ENCODE results near the gene ARID3B.
"Not testable (repeated sequence)": the region's sequence is repeated elsewhere in the genome, so short reads cannot be mapped to it uniquely, and the experiment has no call there.

Gene ARID3B

DNA sequence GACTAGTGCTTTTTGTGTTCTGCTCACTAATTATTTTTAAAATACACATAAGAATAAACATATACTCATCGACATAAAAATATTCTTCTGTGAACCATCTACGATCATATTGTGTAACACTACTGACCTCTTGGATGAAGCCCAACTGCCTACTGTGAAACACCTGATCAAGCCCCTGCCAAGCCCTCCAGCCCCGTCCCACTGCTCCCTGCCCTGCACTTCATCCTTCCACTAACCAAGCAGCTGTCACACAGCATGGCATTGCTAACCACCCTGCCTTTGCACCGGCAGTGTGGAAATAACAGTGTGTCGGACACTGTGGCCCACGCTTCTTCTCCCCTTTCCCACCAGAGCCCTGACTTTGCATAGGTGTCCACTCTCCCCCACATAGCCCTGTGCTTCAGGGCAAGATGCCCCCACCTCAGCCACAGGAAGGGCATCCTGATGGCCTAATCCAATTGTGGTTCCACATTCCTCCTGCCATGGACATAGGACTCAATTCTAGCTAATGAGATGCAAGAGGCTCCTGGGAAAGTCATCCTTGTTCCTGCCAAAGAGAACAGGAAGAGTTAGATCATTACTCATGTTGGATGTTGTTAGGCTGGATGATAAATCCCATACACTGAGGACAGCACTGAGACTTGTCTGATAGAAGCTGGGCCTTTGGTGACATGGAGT is 35.0 kb upstream of the ARID3B start:
- Histone ChIP-seq H2AFZ (ENCODE audit: low read depth) (no peak overlapping the region), H3K4me1 (ENCODE audit: low read depth, poor library complexity, severe bottlenecking) (peaks cover 3% of the 10 kb centered on the region), H3K4me3 (IDR thresholded peaks at IDR 0.05; ENCODE audit: insufficient read depth, low read depth, low read length) (no peak overlapping the region), H3K27ac (no peak overlapping the region), H3K36me3 (ENCODE audit: insufficient read depth) (no peaks in the 10 kb centered on the region), H3K4me2 (no peak overlapping the region), H3K79me2 (ENCODE audit: insufficient read depth, low read depth) (no peaks in the 10 kb centered on the region), H3K27me3 (ENCODE audit: insufficient read depth, low read depth) (no peaks in the 10 kb centered on the region), H3K9ac (no peak overlapping the region), H4K20me1 (ENCODE audit: insufficient read depth) (no peaks in the 10 kb centered on the region)
- TF ChIP-seq, protein P1, sequence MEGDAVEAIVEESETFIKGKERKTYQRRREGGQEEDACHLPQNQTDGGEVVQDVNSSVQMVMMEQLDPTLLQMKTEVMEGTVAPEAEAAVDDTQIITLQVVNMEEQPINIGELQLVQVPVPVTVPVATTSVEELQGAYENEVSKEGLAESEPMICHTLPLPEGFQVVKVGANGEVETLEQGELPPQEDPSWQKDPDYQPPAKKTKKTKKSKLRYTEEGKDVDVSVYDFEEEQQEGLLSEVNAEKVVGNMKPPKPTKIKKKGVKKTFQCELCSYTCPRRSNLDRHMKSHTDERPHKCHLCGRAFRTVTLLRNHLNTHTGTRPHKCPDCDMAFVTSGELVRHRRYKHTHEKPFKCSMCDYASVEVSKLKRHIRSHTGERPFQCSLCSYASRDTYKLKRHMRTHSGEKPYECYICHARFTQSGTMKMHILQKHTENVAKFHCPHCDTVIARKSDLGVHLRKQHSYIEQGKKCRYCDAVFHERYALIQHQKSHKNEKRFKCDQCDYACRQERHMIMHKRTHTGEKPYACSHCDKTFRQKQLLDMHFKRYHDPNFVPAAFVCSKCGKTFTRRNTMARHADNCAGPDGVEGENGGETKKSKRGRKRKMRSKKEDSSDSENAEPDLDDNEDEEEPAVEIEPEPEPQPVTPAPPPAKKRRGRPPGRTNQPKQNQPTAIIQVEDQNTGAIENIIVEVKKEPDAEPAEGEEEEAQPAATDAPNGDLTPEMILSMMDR (conservative IDR thresholded peaks at IDR 0.05; ENCODE audit: low read depth, low read length): no peak

DNA sequence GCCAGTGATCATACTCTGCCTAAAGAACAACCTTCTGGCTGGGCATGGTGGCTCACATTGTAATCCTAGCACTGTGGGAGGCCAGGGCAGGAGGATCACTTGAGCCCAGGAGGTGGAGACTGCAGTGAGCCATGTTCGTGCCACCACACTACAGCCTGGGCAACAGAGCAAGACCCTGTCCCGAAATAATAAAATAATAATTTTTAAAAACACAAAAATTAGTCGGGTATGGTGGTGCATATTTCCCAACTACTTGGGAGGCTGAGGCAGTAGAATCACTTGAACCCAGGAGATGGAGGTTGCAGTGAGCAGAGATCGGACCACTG is 34.5 kb upstream of the ARID3B start:
- H3K36me3 ChIP-seq (ENCODE audit: insufficient read depth): no peaks in the 10 kb centered on the region

DNA sequence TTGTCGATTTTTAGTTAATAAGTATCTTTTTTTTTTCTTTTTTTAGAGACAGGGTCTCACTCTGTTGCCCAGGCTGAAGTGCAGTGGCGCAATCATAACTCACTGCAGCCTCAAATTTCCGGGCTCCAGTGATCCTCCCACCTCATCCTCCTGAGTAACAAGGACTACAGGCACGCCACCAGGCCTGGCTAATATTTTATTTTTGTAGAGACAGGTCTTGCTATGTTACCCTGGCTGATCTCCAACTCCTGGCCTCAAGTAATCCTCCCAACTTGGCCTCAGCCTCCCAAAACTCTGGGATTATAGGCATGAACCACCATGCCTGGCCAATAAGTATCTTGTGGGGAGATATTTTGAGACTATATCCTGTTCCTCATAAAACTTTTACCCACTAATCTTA is 29.4 kb upstream of the ARID3B start:
- Histone ChIP-seq H3K4me1 (ENCODE audit: low read depth, poor library complexity, severe bottlenecking) (peaks cover 23% of the 10 kb centered on the region), H3K4me2 (peak overlapping the region; percentile 47; the same call in 1 of the 2 replicates), H3K27ac (peak overlapping the region; percentile 37; the same call in 1 of the 2 replicates), H4K20me1 (ENCODE audit: insufficient read depth) (no peaks in the 10 kb centered on the region), H3K79me2 (ENCODE audit: insufficient read depth, low read depth) (no peaks in the 10 kb centered on the region), H3K4me3 (IDR thresholded peaks at IDR 0.05; ENCODE audit: insufficient read depth, low read depth, low read length) (no peak overlapping the region), H3K9ac (no peak overlapping the region), H2AFZ (ENCODE audit: low read depth) (peak overlapping the region; percentile 46; the same call in 1 of the 2 replicates), H3K36me3 (ENCODE audit: insufficient read depth) (no peaks in the 10 kb centered on the region), H3K27me3 (ENCODE audit: insufficient read depth, low read depth) (no peaks in the 10 kb centered on the region)
- TF ChIP-seq, protein P1 (conservative IDR thresholded peaks at IDR 0.05; ENCODE audit: low read depth, low read length): no peak

More for the DNA sequence above, 34.5 kb upstream of the ARID3B start:
- Histone ChIP-seq H3K4me2 (no peak overlapping the region), H3K9ac (no peak overlapping the region), H3K4me1 (ENCODE audit: low read depth, poor library complexity, severe bottlenecking) (peaks cover 8% of the 10 kb centered on the region), H2AFZ (ENCODE audit: low read depth) (no peak overlapping the region), H4K20me1 (ENCODE audit: insufficient read depth) (no peaks in the 10 kb centered on the region), H3K79me2 (ENCODE audit: insufficient read depth, low read depth) (no peaks in the 10 kb centered on the region), H3K4me3 (IDR thresholded peaks at IDR 0.05; ENCODE audit: insufficient read depth, low read depth, low read length) (no peak overlapping the region), H3K27me3 (ENCODE audit: insufficient read depth, low read depth) (no peaks in the 10 kb centered on the region), H3K27ac (no peak overlapping the region)
- TF ChIP-seq, protein P1 (conservative IDR thresholded peaks at IDR 0.05; ENCODE audit: low read depth, low read length): no peak

DNA sequence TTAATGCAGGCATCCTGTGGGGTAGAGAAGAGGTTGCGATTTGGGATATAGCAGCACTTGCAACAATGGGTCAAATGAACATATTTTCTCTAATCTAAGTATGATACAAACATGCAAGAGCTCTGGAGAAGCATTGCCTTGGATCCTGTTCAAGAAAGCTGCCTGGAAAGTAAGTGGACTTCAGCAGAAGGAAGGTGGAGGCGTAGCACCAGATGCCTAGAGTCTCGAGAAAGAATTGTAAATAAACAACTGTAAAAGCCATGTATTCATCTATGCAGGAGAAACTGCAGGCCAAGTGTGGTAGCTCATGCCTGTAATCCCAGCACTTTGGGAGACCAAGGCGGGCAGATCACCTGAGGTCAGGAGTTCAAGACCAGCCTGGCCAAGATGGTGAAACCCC is 27.0 kb upstream of the ARID3B start:
- H2AFZ ChIP-seq (ENCODE audit: low read depth); H3K9ac ChIP-seq; H3K79me2 ChIP-seq (ENCODE audit: insufficient read depth, low read depth); H3K27me3 ChIP-seq (ENCODE audit: insufficient read depth, low read depth); H3K4me3 ChIP-seq (IDR thresholded peaks at IDR 0.05; ENCODE audit: insufficient read depth, low read depth, low read length); H4K20me1 ChIP-seq (ENCODE audit: insufficient read depth); H3K4me2 ChIP-seq; H3K27ac ChIP-seq; H3K36me3 ChIP-seq (ENCODE audit: insufficient read depth): not testable (repeated sequence)
- H3K4me1 ChIP-seq (ENCODE audit: low read depth, poor library complexity, severe bottlenecking): peaks cover 23% of the 10 kb centered on the region

DNA sequence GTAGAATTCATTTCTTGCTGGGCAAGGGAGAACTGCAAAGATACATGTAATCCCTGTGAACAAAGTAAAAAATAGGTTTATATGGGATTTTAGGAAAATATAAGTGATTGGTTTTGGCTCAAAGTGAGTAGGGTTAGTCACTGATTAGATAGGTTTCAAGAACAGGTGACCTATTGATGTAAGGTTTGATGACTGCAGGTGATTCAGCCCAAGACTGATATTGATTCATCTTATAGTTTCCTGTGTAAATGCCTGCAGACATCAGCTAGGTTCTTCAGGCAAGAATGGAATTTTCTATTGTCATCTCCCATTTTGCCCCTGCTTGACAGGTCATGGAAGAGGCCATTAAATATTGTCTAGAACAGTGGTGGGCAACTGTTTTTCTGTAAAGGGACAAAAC is 23.9 kb upstream of the ARID3B start:
- Histone ChIP-seq H3K27me3 (ENCODE audit: insufficient read depth, low read depth) (no peaks in the 10 kb centered on the region), H3K4me1 (ENCODE audit: low read depth, poor library complexity, severe bottlenecking) (peaks cover 9% of the 10 kb centered on the region), H3K4me3 (IDR thresholded peaks at IDR 0.05; ENCODE audit: insufficient read depth, low read depth, low read length) (no peak overlapping the region), H3K9ac (no peak overlapping the region), H3K27ac (no peak overlapping the region), H2AFZ (ENCODE audit: low read depth) (no peak overlapping the region), H3K4me2 (no peak overlapping the region), H3K79me2 (ENCODE audit: insufficient read depth, low read depth) (no peaks in the 10 kb centered on the region), H4K20me1 (ENCODE audit: insufficient read depth) (no peaks in the 10 kb centered on the region), H3K36me3 (ENCODE audit: insufficient read depth) (no peaks in the 10 kb centered on the region)
- TF ChIP-seq, protein P1 (conservative IDR thresholded peaks at IDR 0.05; ENCODE audit: low read depth, low read length): no peak
